ENCODE data around the gene CCBE1. TPM values are rescaled to one million over a fixed set of nuclear protein-coding genes. Genes with fewer than 3 reads are reported as not detected.

Gene CCBE1
- total RNA-seq, 2 donors from 2014 or later: 0.27 to 3.1 TPM

GRCh38 chr18:59477849-59478248 lies 219.4 kb downstream of the CCBE1 start:
- Histone ChIP-seq H3K27ac (no peak overlapping the region), H3K4me1 (no peaks in the 10 kb centered on the region), H3K9me3 (no peaks in the 10 kb centered on the region), H3K9ac (ENCODE audit: low read depth in 2 of 2, low read length in 2 of 2) (no peak overlapping the region), H3K4me3 (no peak overlapping the region), H3K36me3 (no peaks in the 10 kb centered on the region), H3K27me3 (no peaks in the 10 kb centered on the region)
- TF ChIP-seq CTCF (IDR thresholded peaks at IDR 0.05): no peak
- no peak for DNase-seq
- intact Hi-C loops (cut with DNase I): no loop called here

GRCh38 chr18:59470561-59471121 lies 226.6 kb downstream of the CCBE1 start:
- Histone ChIP-seq H3K27ac (no peak overlapping the region), H3K9me3 (no peaks in the 10 kb centered on the region), H3K27me3 (no peaks in the 10 kb centered on the region), H3K9ac (ENCODE audit: low read depth in 2 of 2, low read length in 2 of 2) (no peak overlapping the region), H3K36me3 (no peaks in the 10 kb centered on the region), H3K4me1 (no peaks in the 10 kb centered on the region), H3K4me3 (no peak overlapping the region)
- intact Hi-C loops (cut with DNase I): no loop called here
- DNase-seq: no peak
- no peak for TF ChIP-seq CTCF (IDR thresholded peaks at IDR 0.05)

- no peak for TF ChIP-seq CTCF (IDR thresholded peaks at IDR 0.05)
- H3K4me3 ChIP-seq: no peak overlapping the region
- no peak overlapping the region for H3K9ac ChIP-seq (ENCODE audit: low read depth in 2 of 2, low read length in 2 of 2)
- H3K9me3 ChIP-seq: no peaks in the 10 kb centered on the region
- intact Hi-C loops (cut with DNase I): no loop called here
- no peak for DNase-seq
- no peaks in the 10 kb centered on the region for H3K36me3 ChIP-seq
- H3K4me1 ChIP-seq: no peaks in the 10 kb centered on the region
- no peaks in the 10 kb centered on the region for H3K27me3 ChIP-seq
- no peak overlapping the region for H3K27ac ChIP-seq
Observed at GRCh38 chr18:59469463-59470180, 227.6 kb downstream of the CCBE1 start.

GRCh38 chr18:59468821-59469220 lies 228.4 kb downstream of the CCBE1 start:
- H3K4me3 ChIP-seq: no peak overlapping the region
- no peak overlapping the region for H3K27ac ChIP-seq
- H3K36me3 ChIP-seq: no peaks in the 10 kb centered on the region
- H3K9ac ChIP-seq (ENCODE audit: low read depth in 2 of 2, low read length in 2 of 2): no peak overlapping the region
- no peak for DNase-seq
- no peaks in the 10 kb centered on the region for H3K9me3 ChIP-seq
- no peaks in the 10 kb centered on the region for H3K27me3 ChIP-seq
- H3K4me1 ChIP-seq: no peaks in the 10 kb centered on the region
- no peak for TF ChIP-seq CTCF (IDR thresholded peaks at IDR 0.05)
- intact Hi-C loops (cut with DNase I): no loop called here

- Histone ChIP-seq H3K9ac (ENCODE audit: low read depth in 2 of 2, low read length in 2 of 2) (no peak overlapping the region), H3K27me3 (no peaks in the 10 kb centered on the region), H3K36me3 (no peaks in the 10 kb centered on the region), H3K4me3 (no peak overlapping the region), H3K9me3 (no peaks in the 10 kb centered on the region), H3K4me1 (no peaks in the 10 kb centered on the region), H3K27ac (no peak overlapping the region)
- DNase-seq: no peak
- no peak for TF ChIP-seq CTCF (IDR thresholded peaks at IDR 0.05)
- intact Hi-C loops (cut with DNase I): no loop called here
Observed at GRCh38 chr18:59467497-59467896, 229.7 kb downstream of the CCBE1 start.
